ENCODE measurements around the gene MTCL1.

MTCL1 gene

DNA sequence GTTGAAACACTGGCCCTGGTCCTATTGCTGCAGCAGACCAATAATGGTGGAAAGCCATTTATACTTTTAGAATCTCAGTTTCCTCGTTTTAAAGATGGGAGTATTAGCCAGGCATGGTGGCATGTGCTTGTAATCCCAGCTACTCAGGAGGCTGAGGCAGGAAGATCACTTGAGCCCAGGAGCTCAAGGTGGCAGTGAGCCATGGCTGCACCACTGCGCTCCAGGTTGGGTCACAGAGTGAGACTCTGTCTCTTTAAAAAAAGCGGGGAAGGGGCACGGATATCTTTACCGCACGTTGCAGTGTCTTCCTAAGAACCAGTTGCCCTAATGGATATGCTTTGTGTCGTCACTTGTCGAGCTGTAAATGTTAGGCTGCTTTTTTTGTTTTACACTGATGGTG lies 8.3 kb downstream of the MTCL1 start:
- no peak for DNase-seq (ENCODE audit: low spot score)

GRCh38 chr18:8715599-8715998 lies 10.2 kb downstream of the MTCL1 start:
- TF ChIP-seq, protein P1, sequence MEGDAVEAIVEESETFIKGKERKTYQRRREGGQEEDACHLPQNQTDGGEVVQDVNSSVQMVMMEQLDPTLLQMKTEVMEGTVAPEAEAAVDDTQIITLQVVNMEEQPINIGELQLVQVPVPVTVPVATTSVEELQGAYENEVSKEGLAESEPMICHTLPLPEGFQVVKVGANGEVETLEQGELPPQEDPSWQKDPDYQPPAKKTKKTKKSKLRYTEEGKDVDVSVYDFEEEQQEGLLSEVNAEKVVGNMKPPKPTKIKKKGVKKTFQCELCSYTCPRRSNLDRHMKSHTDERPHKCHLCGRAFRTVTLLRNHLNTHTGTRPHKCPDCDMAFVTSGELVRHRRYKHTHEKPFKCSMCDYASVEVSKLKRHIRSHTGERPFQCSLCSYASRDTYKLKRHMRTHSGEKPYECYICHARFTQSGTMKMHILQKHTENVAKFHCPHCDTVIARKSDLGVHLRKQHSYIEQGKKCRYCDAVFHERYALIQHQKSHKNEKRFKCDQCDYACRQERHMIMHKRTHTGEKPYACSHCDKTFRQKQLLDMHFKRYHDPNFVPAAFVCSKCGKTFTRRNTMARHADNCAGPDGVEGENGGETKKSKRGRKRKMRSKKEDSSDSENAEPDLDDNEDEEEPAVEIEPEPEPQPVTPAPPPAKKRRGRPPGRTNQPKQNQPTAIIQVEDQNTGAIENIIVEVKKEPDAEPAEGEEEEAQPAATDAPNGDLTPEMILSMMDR (IDR thresholded peaks at IDR 0.05; ENCODE audit: extremely low read depth, missing control alignments), result no peak
- no peak for DNase-seq (ENCODE audit: low spot score)

More for the DNA sequence above, 8.3 kb downstream of the MTCL1 start:
- TF ChIP-seq, protein P1 (IDR thresholded peaks at IDR 0.05; ENCODE audit: extremely low read depth, missing control alignments), result no peak

GRCh38 chr18:8717011-8717770 lies 11.8 kb downstream of the MTCL1 start:
- TF ChIP-seq, protein P1 (IDR thresholded peaks at IDR 0.05; ENCODE audit: extremely low read depth, missing control alignments), result no peak
- DNase-seq (ENCODE audit: low spot score), result no peak

- TF ChIP-seq, protein P1 (IDR thresholded peaks at IDR 0.05; ENCODE audit: extremely low read depth, missing control alignments), result no peak
- no peak for DNase-seq (ENCODE audit: low spot score)
These were observed 13.1 kb downstream of the MTCL1 start for GRCh38 chr18:8718401-8718913.

DNA sequence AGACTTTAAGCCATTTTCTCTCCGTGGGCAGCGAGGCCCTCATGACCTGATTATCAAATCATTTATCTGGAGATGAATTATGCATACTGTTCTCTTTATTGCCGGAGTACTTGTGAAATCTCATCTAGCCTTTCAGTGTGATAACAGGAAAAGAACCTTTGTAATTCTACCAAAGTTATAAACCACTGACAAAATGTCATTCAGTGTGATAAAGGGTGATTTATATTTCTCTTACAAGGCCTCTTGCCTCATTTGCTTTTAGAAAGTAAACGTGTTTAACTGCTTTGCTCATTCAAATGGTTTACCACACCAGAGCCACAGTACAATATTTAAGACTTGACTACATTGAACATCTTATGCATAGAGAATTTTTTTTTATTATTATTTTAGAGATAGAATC lies 13.8 kb downstream of the MTCL1 start:
- TF ChIP-seq, protein P1 (IDR thresholded peaks at IDR 0.05; ENCODE audit: extremely low read depth, missing control alignments), result no peak

GRCh38 chr18:8720141-8720540 lies 14.8 kb downstream of the MTCL1 start:
- DNase-seq (ENCODE audit: low spot score), result no peak
- TF ChIP-seq, protein P1 (IDR thresholded peaks at IDR 0.05; ENCODE audit: extremely low read depth, missing control alignments), result no peak

More for the DNA sequence above, 13.8 kb downstream of the MTCL1 start:
- no peak for DNase-seq (ENCODE audit: low spot score)

GRCh38 chr18:8721094-8721669 lies 15.8 kb downstream of the MTCL1 start:
- TF ChIP-seq, protein P1 (IDR thresholded peaks at IDR 0.05; ENCODE audit: extremely low read depth, missing control alignments), result no peak
- no peak for DNase-seq (ENCODE audit: low spot score)
